CD4-positive, alpha-beta T cell (primary cell): ENCODE measurements around the gene BICC1. TPM values are rescaled to one million over a fixed set of nuclear protein-coding genes. Genes with fewer than 3 reads are reported as not detected.

Source experiments
- ATAC-seq: fragments of 200-7000 bp; cut with Tn5 transposase; one replicate; pipeline ENCODE4 v1.10.0; 2022; ENCODE audit warnings: mild to moderate bottlenecking; ENCODE audit not compliant: poor library complexity
- CTCF ChIA-PET: fragments of 350-600 bp; sonication (Branson Sonifier 250); formaldehyde crosslinking; loops from one replicate; lab custom pipeline; 2021; ENCODE audit warnings: antibody characterized with exemption, inconsistent platforms; lab: Charles Lee
- POLR2A ChIA-PET: fragments of 350-600 bp; sonication (Branson Sonifier 250); formaldehyde crosslinking; loops from one replicate; lab custom pipeline; 2021; ENCODE audit warnings: antibody characterized with exemption, inconsistent platforms; lab: Charles Lee
- DNase-seq, 14 experiments: peaks; one replicate each; pipeline ENCODE4 v3.0.0-alpha.2; 2013 to 2020; ENCODE audit warnings: mixed read lengths in 2 of 14
- H3K27ac ChIP-seq, 2 donors: one replicate each; pipeline versions ENCODE4 v1.5.1 to v1.7.0; 2013; ENCODE audit warnings: low read length in 2 of 2, low read depth in 1 of 2, mild to moderate bottlenecking in 1 of 2
- H3K27me3 ChIP-seq, 2 experiments: 1 replicate in 1 of 2; 2 replicates in 1 of 2; pipeline versions ENCODE4 v1.6.1 to v1.7.0; 2013; ENCODE audit warnings: low read length in 2 of 2, control low read depth in 1 of 2, mild to moderate bottlenecking in 1 of 2, moderate library complexity in 1 of 2; ENCODE audit not compliant: insufficient read depth in 2 of 2, control insufficient read depth in 1 of 2
- H3K36me3 ChIP-seq: one replicate; pipeline ENCODE4 v1.6.1; 2013; ENCODE audit warnings: low read length, control low read depth; ENCODE audit not compliant: insufficient read depth
- H3K4me1 ChIP-seq: one replicate; pipeline ENCODE4 v1.6.1; 2013; ENCODE audit warnings: low read length, control low read depth; ENCODE audit not compliant: insufficient read depth
- H3K4me3 ChIP-seq: one replicate; pipeline ENCODE4 v1.5.1; 2013; ENCODE audit warnings: mild to moderate bottlenecking, low read length, moderate library complexity
- H3K9me3 ChIP-seq, 2 experiments: 1 replicate in 1 of 2; 2 replicates in 1 of 2; pipeline versions ENCODE4 v1.6.1 to v1.7.0; 2013; ENCODE audit warnings: low read length in 2 of 2, mild to moderate bottlenecking in 2 of 2, control low read depth in 1 of 2, moderate library complexity in 1 of 2; ENCODE audit not compliant: control insufficient read depth in 1 of 2, insufficient read depth in 1 of 2
- H3K27ac Mint-ChIP-seq: one replicate; pipeline ENCODE4 v1.8.0; 2020; ENCODE audit warnings: mixed read lengths
- H3K27me3 Mint-ChIP-seq: one replicate; pipeline ENCODE4 v1.8.0; 2021; ENCODE audit warnings: mixed read lengths
- H3K36me3 Mint-ChIP-seq: one replicate; pipeline ENCODE4 v1.8.0; 2021; ENCODE audit warnings: low read depth, mixed read lengths
- H3K4me1 Mint-ChIP-seq: one replicate; pipeline ENCODE4 v1.8.0; 2021; ENCODE audit warnings: low read depth, mixed read lengths
- H3K4me3 Mint-ChIP-seq: one replicate; pipeline ENCODE4 v1.8.0; 2020; ENCODE audit warnings: mild to moderate bottlenecking, mixed read lengths
- H3K9me3 Mint-ChIP-seq: one replicate; pipeline ENCODE4 v1.8.0; 2020; ENCODE audit warnings: mixed read lengths
- intact Hi-C, 2 experiments: fragments of 100-400 bp; cut with DNase I in 1 of 2; cut with micrococcal nuclease in 1 of 2; formaldehyde crosslinking; loops; one replicate each; pipeline versions ENCODE4 v1.15.1 to v1.9.0; 2023 to 2025; cut with DNase I, micrococcal nuclease
- total RNA-seq, 174 experiments: library from RNA in 2 of 174; stranded (reverse) in 2 of 174; gene quantifications; one replicate each; pipeline ENCODE4 v1.2.3 and lab custom pipeline; 2021 to 2026
- TF ChIP-seq, protein P1 (sequence below): fragments of 200-600 bp; IDR thresholded peaks from one replicate; pipeline ENCODE4 v1.8.0; 2022; ENCODE audit warnings: antibody characterized with exemption, mild to moderate bottlenecking

BICC1 gene
- total RNA-seq, 2 experiments from 2014 or later = not detected

DNA sequence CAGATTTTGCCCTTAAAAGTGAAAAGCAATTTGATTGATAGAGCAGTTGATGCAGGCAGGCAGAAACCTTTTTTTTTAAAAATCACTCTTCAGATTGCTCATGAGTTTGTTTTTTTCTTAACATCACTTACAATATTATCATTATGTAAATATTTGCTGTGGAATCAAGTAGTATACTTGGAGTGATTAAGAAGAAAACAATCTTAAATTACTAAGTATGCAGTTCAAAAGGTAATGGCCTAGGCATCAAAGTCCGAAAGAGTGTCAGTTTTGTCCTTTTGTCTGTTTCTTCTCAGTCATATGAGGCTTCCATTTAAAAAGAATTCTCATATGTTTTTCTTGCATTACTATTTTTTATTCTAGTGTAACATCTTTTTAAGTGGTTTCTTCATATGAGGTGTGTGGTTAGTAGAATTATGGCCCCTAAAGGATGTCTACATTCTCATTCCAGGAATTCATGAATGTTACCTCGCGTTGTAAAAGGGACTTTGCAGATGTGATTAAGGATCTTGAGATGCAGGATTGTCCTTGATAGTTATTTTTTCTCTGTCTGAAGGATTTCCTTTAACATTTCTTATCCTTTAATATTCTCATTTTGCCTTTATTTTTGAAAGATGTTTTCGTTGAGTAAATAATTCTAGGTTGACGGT is 44.0 kb downstream of the BICC1 start:
- no peaks in the 10 kb centered on the region for H3K4me1 ChIP-seq
- H3K27ac ChIP-seq = no peak overlapping the region
- peaks cover 22% of the 10 kb centered on the region for H3K9me3 Mint-ChIP-seq
- no peaks in the 10 kb centered on the region for H3K36me3 ChIP-seq
- CTCF ChIA-PET = no interaction called here
- DNase-seq (no peak), ATAC-seq (no peak)
- no peaks in the 10 kb centered on the region for H3K27me3 Mint-ChIP-seq
- no peak overlapping the region for H3K4me3 Mint-ChIP-seq
- H3K27ac Mint-ChIP-seq = no peak overlapping the region
- no peaks in the 10 kb centered on the region for H3K36me3 Mint-ChIP-seq
- intact Hi-C loops = no loop called here
- H3K9me3 ChIP-seq = peaks cover 0 to 4% of the 10 kb centered on the region in 2 experiments
- H3K27me3 ChIP-seq = no peaks in the 10 kb centered on the region
- H3K4me1 Mint-ChIP-seq = no peaks in the 10 kb centered on the region
- TF ChIP-seq, protein P1, sequence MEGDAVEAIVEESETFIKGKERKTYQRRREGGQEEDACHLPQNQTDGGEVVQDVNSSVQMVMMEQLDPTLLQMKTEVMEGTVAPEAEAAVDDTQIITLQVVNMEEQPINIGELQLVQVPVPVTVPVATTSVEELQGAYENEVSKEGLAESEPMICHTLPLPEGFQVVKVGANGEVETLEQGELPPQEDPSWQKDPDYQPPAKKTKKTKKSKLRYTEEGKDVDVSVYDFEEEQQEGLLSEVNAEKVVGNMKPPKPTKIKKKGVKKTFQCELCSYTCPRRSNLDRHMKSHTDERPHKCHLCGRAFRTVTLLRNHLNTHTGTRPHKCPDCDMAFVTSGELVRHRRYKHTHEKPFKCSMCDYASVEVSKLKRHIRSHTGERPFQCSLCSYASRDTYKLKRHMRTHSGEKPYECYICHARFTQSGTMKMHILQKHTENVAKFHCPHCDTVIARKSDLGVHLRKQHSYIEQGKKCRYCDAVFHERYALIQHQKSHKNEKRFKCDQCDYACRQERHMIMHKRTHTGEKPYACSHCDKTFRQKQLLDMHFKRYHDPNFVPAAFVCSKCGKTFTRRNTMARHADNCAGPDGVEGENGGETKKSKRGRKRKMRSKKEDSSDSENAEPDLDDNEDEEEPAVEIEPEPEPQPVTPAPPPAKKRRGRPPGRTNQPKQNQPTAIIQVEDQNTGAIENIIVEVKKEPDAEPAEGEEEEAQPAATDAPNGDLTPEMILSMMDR = no peak
- no peak overlapping the region for H3K4me3 ChIP-seq
- POLR2A ChIA-PET = no interaction called here

DNA sequence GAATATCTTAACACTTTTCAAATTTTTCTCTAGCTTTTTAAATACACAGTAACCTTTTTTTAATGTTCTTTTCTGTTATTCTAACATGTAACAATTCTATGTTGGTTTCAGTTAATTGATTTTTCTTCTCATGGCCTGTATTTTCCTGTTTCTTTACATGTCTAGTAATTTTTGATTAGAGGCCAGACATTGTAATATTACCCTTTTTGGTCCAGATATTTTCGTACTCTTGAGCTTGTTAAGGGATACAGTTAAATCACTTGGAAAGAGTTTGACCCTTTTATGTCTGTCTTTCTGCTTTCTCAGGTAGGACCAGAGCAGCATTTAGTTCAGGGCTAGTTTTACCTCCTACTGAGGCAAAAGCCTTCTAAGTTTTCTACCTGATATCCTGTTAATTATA is 45.0 kb downstream of the BICC1 start:
- Mint-ChIP-seq H3K4me3 (no peak overlapping the region), H3K27ac (no peak overlapping the region), H3K27me3 (no peaks in the 10 kb centered on the region), H3K4me1 (no peaks in the 10 kb centered on the region), H3K36me3 (no peaks in the 10 kb centered on the region), H3K9me3 (peaks cover 26% of the 10 kb centered on the region)
- H3K27me3 ChIP-seq = no peaks in the 10 kb centered on the region
- TF ChIP-seq, protein P1 = no peak
- intact Hi-C loops = no loop called here
- no peaks in the 10 kb centered on the region for H3K36me3 ChIP-seq
- ChIA-PET CTCF (no interaction called here), POLR2A (no interaction called here)
- no peaks in the 10 kb centered on the region for H3K4me1 ChIP-seq
- peaks cover 2 to 14% of the 10 kb centered on the region in 2 experiments for H3K9me3 ChIP-seq
- DNase-seq (no peak), ATAC-seq (no peak)
- H3K27ac ChIP-seq = no peak overlapping the region
- H3K4me3 ChIP-seq = no peak overlapping the region

DNA sequence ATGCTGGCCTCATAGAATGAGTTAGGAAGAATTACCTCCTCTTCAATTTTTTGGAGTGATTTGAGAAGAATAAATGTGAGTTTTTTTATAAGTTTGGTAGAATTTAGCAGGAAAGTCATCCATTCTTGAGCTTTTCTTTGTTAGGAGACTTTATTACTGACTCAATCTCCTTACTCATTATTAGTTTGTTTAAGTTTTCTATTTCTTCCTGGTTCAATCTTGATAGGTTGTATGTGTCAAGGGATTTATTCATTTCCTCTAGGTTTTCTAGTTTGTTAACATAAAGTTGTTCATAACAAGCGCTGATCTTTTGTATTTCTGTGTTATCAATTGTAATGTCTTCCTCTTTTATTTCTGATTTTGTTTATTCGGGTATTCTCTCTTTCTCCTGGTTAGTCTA is 47.4 kb downstream of the BICC1 start:
- no peak overlapping the region for H3K4me3 Mint-ChIP-seq
- intact Hi-C loops = no loop called here
- no peaks in the 10 kb centered on the region for H3K36me3 ChIP-seq
- no peaks in the 10 kb centered on the region for H3K27me3 ChIP-seq
- no peak for DNase-seq
- H3K27me3 Mint-ChIP-seq = no peaks in the 10 kb centered on the region
- no peak for ATAC-seq
- ChIA-PET CTCF (no interaction called here), POLR2A (no interaction called here)
- peaks cover 27% of the 10 kb centered on the region for H3K9me3 Mint-ChIP-seq
- no peak overlapping the region for H3K4me3 ChIP-seq
- no peak overlapping the region for H3K27ac ChIP-seq
- no peaks in the 10 kb centered on the region for H3K36me3 Mint-ChIP-seq
- no peak overlapping the region for H3K27ac Mint-ChIP-seq
- TF ChIP-seq, protein P1 = no peak
- peaks cover 7 to 17% of the 10 kb centered on the region in 2 experiments for H3K9me3 ChIP-seq
- no peaks in the 10 kb centered on the region for H3K4me1 Mint-ChIP-seq
- H3K4me1 ChIP-seq = no peaks in the 10 kb centered on the region
